Measurements from ENCODE around the gene POLR1A. TPM values are rescaled to one million over a fixed set of nuclear protein-coding genes. Genes with fewer than 3 reads are reported as not detected.

POLR1A gene
- total RNA-seq, 4 donors from 2014 or later = 13.3 to 22.4 (median 16.6) TPM

DNA sequence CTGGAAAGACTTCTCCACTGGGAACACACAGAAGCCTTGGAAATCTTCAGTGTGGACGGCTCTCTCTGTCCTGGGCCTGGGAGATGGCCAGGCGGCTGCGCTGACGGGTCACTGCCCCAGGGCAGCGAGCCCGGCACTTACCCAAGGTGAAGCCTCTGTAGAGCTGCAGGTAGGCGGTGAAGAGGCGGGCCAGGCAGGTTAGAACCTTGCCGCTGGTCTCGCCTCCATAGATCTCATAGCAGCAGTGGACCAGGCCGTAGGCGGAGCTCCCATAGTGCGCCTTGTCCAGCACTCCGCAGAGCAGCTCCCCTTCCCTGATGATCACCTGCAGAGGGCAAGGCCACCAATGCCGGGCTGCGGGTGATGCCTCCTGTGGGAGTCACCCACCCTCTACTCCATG, 53.0 kb downstream of the POLR1A start:
- no peak for TF ChIP-seq EP300 (IDR thresholded peaks at IDR 0.05)
- no peak for TF ChIP-seq POLR2A (IDR thresholded peaks at IDR 0.05; ENCODE audit: low read depth)
- TF ChIP-seq, protein P1, sequence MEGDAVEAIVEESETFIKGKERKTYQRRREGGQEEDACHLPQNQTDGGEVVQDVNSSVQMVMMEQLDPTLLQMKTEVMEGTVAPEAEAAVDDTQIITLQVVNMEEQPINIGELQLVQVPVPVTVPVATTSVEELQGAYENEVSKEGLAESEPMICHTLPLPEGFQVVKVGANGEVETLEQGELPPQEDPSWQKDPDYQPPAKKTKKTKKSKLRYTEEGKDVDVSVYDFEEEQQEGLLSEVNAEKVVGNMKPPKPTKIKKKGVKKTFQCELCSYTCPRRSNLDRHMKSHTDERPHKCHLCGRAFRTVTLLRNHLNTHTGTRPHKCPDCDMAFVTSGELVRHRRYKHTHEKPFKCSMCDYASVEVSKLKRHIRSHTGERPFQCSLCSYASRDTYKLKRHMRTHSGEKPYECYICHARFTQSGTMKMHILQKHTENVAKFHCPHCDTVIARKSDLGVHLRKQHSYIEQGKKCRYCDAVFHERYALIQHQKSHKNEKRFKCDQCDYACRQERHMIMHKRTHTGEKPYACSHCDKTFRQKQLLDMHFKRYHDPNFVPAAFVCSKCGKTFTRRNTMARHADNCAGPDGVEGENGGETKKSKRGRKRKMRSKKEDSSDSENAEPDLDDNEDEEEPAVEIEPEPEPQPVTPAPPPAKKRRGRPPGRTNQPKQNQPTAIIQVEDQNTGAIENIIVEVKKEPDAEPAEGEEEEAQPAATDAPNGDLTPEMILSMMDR (IDR thresholded peaks at IDR 0.05) = no peak
- TF ChIP-seq POLR2AphosphoS5 (IDR thresholded peaks at IDR 0.05) = no peak
- Histone ChIP-seq H3K9me3 (no peaks in the 10 kb centered on the region), H3K4me3 (no peak overlapping the region), H3K4me1 (peaks cover 0 to 16% (median 13%) of the 10 kb centered on the region in 4 donors), H3K27me3 (no peaks in the 10 kb centered on the region), H3K27ac (replicated peaks in 1 of 4) (no peak overlapping the region), H3K36me3 (peaks cover 24 to 85% (median 52%) of the 10 kb centered on the region in 4 donors)
- 94% methylated on average over 9 of the region's 16 CpGs for WGBS
- intact Hi-C loops (cut with DNase I) = no loop called here
- no peak for DNase-seq (ENCODE audit: extremely low spot score)

DNA sequence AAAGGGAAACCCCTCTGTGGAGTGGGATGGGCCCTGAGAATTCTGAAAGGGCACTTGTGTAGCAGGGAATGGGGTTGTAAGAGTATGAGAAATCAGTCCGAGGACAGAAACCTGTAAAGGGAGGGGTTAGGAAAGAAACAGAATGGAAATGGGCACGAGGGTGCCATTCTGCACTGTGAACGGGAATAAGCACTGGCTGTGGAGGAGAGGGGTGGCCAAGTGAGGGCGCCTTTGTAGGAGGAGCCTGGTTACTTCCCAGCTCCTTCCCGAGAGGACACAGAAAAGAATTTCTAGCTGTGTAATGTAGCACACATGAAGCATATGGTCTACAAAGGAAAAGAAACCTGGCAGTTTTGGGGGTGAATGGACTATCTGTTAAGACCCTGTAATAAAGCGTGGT, 53.4 kb downstream of the POLR1A start:
- TF ChIP-seq POLR2A (IDR thresholded peaks at IDR 0.05; ENCODE audit: low read depth) (no peak), EP300 (IDR thresholded peaks at IDR 0.05) (no peak), POLR2AphosphoS5 (IDR thresholded peaks at IDR 0.05) (no peak)
- TF ChIP-seq, protein P1 (IDR thresholded peaks at IDR 0.05) = no peak
- intact Hi-C loops (cut with DNase I) = no loop called here
- 95% methylated on average over 6 of the region's 6 CpGs for WGBS
- Histone ChIP-seq H3K4me3 (no peak overlapping the region), H3K27me3 (no peaks in the 10 kb centered on the region), H3K36me3 (peaks cover 24 to 89% (median 56%) of the 10 kb centered on the region in 4 donors), H3K27ac (replicated peaks in 1 of 4) (no peak overlapping the region), H3K4me1 (peaks cover 0 to 16% (median 13%) of the 10 kb centered on the region in 4 donors), H3K9me3 (no peaks in the 10 kb centered on the region)
- no peak for DNase-seq (ENCODE audit: extremely low spot score)

DNA sequence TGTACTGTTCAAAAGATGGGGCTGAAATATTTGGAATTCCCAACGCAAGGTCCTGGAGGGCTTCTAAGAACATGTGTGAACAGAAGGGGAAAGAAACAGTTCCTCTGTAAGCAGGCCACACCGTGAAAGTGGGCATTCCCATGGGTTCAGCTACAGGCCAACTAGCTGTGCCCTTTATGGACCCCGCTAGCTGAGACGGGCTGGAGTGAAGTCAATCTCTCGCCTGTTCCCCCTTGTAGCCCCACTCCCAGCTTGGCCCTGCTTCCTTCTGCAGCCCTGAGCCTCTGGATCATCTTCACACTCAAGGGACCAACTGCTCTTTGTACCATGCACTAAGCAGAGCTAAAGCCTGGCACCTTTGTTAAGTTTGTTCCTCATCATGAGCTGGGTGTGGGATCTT, 55.4 kb downstream of the POLR1A start:
- Histone ChIP-seq H3K4me1 (peaks cover 0 to 16% (median 13%) of the 10 kb centered on the region in 4 donors), H3K27ac (replicated peaks in 1 of 4) (no peak overlapping the region), H3K9me3 (no peaks in the 10 kb centered on the region), H3K4me3 (no peak overlapping the region), H3K36me3 (peaks cover 42 to 97% (median 76%) of the 10 kb centered on the region in 4 donors), H3K27me3 (no peaks in the 10 kb centered on the region)
- WGBS = 93% methylated on average over 5 of the region's 5 CpGs
- no peak for DNase-seq (ENCODE audit: extremely low spot score)
- TF ChIP-seq, protein P1 (IDR thresholded peaks at IDR 0.05) = no peak
- TF ChIP-seq POLR2A (IDR thresholded peaks at IDR 0.05; ENCODE audit: low read depth) (no peak), EP300 (IDR thresholded peaks at IDR 0.05) (no peak), POLR2AphosphoS5 (IDR thresholded peaks at IDR 0.05) (no peak)
- intact Hi-C loops (cut with DNase I) = no loop called here

DNA sequence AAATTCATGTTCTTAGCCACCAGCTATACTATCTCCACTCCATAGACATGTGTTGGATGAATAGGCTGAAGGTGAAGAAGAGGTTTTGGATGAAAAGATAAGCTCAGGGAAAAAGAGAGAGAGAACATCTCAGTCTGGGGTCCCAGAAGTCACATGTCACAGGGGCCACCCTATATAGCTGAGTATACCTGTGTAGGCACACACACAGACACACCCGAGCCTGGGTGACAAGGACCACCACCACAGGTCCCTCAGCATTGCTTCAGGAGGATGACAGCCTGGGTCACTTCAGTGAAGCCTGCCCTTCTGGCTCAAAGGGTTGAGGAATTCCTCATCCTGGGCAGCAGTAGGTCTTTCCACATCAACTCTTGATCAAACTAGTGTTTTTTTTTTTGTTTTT, 56.2 kb downstream of the POLR1A start:
- peak overlapping the region in 3 of 4 donors; percentile 15 to 65 (median 60) for H3K27ac ChIP-seq (replicated peaks in 1 of 4)
- H3K27me3 ChIP-seq = no peaks in the 10 kb centered on the region
- peaks cover 50 to 97% (median 83%) of the 10 kb centered on the region in 4 donors for H3K36me3 ChIP-seq
- 70% methylated on average over 1 of the region's 1 CpG for WGBS
- no peak for DNase-seq (ENCODE audit: extremely low spot score)
- TF ChIP-seq EP300 (IDR thresholded peaks at IDR 0.05) = no peak
- TF ChIP-seq POLR2A (IDR thresholded peaks at IDR 0.05; ENCODE audit: low read depth) = no peak
- TF ChIP-seq POLR2AphosphoS5 (IDR thresholded peaks at IDR 0.05) = no peak
- TF ChIP-seq, protein P1 (IDR thresholded peaks at IDR 0.05) = no peak
- no peaks in the 10 kb centered on the region for H3K9me3 ChIP-seq
- no peak overlapping the region for H3K4me3 ChIP-seq
- intact Hi-C loops (cut with DNase I) = no loop called here
- peaks cover 0 to 16% (median 13%) of the 10 kb centered on the region in 4 donors for H3K4me1 ChIP-seq

DNA sequence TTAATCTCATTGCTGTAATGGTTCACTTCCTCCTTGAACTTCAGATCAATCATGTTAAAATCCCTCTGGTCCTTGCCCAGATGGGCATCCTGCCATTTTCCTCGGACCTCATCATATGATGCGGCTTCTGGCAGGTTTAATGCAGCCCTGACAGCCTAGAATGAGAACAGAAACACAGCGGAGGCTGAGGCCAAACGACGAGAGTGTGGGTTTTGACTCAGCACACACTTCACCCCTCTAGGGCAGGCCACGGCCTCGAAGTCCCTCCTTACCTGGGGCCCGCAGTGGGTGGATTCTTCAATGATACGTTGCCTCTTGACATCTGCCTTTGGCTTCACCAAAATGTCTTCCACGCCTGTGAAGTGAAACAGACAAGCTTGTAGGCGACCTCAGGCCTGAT, 56.8 kb downstream of the POLR1A start:
- intact Hi-C loops (cut with DNase I) = no loop called here
- peaks cover 50 to 99% (median 86%) of the 10 kb centered on the region in 4 donors for H3K36me3 ChIP-seq
- H3K27me3 ChIP-seq = no peaks in the 10 kb centered on the region
- TF ChIP-seq, protein P1 (IDR thresholded peaks at IDR 0.05) = no peak
- TF ChIP-seq EP300 (IDR thresholded peaks at IDR 0.05) (no peak), POLR2A (IDR thresholded peaks at IDR 0.05; ENCODE audit: low read depth) (no peak), POLR2AphosphoS5 (IDR thresholded peaks at IDR 0.05) (peak; percentile 12 to 48)
- no peak for DNase-seq (ENCODE audit: extremely low spot score)
- no peak overlapping the region for H3K4me3 ChIP-seq
- 49% methylated on average over 11 of the region's 11 CpGs for WGBS
- peaks cover 0 to 16% (median 13%) of the 10 kb centered on the region in 4 donors for H3K4me1 ChIP-seq
- H3K9me3 ChIP-seq = no peaks in the 10 kb centered on the region
- H3K27ac ChIP-seq (replicated peaks in 1 of 4) = peak overlapping the region in 3 of 4 donors; percentile 15 to 65 (median 60)
